HEK293 (cell line): ENCODE measurements around the gene MRTFB.

Source experiments
- IKZF3 ChIP-seq: fragments of 450-650 bp; IDR thresholded peaks from 2 replicates; pipeline ENCODE4 v1.5.0; 2018; ENCODE audit warnings: missing biosample characterization, mild to moderate bottlenecking, missing genetic modification characterization, moderate library complexity
- ZBTB11 ChIP-seq: fragments of 450-650 bp; formaldehyde crosslinking; conservative IDR thresholded peaks from 2 replicates; pipeline ENCODE4 v1.5.1; 2016; ENCODE audit warnings: low read depth, missing biosample characterization, missing genetic modification characterization
- ZNF324 ChIP-seq: fragments of 450-650 bp; formaldehyde crosslinking; IDR thresholded peaks from 2 replicates; pipeline ENCODE4 v1.5.1; 2016; ENCODE audit warnings: missing biosample characterization, missing genetic modification characterization
- ZNF513 ChIP-seq: fragments of 450-650 bp; IDR thresholded peaks from 2 replicates; pipeline ENCODE4 v1.5.1; 2018; ENCODE audit warnings: missing biosample characterization, missing genetic modification characterization

GRCh38 chr16:14041164-14041563 is 30.0 kb upstream of the MRTFB start:
- TF ChIP-seq ZNF513 (tag by site-specific recombination) = no peak
- no peak for TF ChIP-seq ZNF324 (tag by site-specific recombination)
- TF ChIP-seq ZBTB11 = no peak
- no peak for TF ChIP-seq IKZF3
